ENCODE results near the gene RPS6KA4. TPM values are rescaled to one million over a fixed set of nuclear protein-coding genes. Genes with fewer than 3 reads are reported as not detected.
A peak's percentile ranks its signal among the peaks of the same experiment; 100 is the strongest.

The RPS6KA4 gene
- total RNA-seq, 1 donor, result 39.4 TPM

DNA sequence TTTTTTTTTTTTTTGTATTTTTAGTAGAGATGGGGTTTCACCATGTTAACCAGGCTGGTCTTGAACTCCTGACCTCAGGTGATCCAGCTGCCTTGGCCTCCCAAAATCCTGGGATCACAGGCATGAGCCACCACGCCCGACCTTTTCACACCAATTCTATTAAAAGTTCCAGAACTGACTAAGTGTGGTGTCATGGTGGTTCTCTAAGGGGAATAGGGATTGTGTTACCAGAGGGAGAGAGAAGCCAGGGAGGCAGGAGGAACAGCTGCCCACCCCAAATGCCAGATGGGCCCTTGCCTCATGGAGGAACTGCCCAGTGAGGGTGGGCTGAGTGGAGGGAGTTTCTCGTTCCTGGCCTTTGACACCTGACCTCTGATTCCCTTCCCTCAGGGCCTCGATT lies 5.9 kb downstream of the RPS6KA4 start:
- Histone ChIP-seq H3K4me3 (ENCODE audit: insufficient read depth, low read length) (no peak overlapping the region), H2AFZ (ENCODE audit: low read length) (no peak overlapping the region), H3K9me3 (ENCODE audit: low read depth, low read length) (no peaks in the 10 kb centered on the region), H3K36me3 (ENCODE audit: insufficient read depth, low read length) (peaks cover 54% of the 10 kb centered on the region), H3K4me2 (ENCODE audit: insufficient read depth, low read length) (no peak overlapping the region), H3K79me2 (ENCODE audit: insufficient read depth, low read length) (peaks cover 4% of the 10 kb centered on the region), H3K27me3 (ENCODE audit: insufficient read depth, low read length) (no peaks in the 10 kb centered on the region), H4K20me1 (ENCODE audit: insufficient read depth, low read length) (peaks cover 6% of the 10 kb centered on the region), H3K4me1 (ENCODE audit: insufficient read depth, low read length) (peaks cover 4% of the 10 kb centered on the region), H3K27ac (ENCODE audit: low read depth, low read length) (no peak overlapping the region)
- DNase-seq (ENCODE audit: insufficient read length, low spot score, missing footprints), result peak; percentile 66
- TF ChIP-seq, protein P1, sequence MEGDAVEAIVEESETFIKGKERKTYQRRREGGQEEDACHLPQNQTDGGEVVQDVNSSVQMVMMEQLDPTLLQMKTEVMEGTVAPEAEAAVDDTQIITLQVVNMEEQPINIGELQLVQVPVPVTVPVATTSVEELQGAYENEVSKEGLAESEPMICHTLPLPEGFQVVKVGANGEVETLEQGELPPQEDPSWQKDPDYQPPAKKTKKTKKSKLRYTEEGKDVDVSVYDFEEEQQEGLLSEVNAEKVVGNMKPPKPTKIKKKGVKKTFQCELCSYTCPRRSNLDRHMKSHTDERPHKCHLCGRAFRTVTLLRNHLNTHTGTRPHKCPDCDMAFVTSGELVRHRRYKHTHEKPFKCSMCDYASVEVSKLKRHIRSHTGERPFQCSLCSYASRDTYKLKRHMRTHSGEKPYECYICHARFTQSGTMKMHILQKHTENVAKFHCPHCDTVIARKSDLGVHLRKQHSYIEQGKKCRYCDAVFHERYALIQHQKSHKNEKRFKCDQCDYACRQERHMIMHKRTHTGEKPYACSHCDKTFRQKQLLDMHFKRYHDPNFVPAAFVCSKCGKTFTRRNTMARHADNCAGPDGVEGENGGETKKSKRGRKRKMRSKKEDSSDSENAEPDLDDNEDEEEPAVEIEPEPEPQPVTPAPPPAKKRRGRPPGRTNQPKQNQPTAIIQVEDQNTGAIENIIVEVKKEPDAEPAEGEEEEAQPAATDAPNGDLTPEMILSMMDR (IDR thresholded peaks at IDR 0.05; ENCODE audit: extremely low read depth, low read depth, low read length), result no peak

DNA sequence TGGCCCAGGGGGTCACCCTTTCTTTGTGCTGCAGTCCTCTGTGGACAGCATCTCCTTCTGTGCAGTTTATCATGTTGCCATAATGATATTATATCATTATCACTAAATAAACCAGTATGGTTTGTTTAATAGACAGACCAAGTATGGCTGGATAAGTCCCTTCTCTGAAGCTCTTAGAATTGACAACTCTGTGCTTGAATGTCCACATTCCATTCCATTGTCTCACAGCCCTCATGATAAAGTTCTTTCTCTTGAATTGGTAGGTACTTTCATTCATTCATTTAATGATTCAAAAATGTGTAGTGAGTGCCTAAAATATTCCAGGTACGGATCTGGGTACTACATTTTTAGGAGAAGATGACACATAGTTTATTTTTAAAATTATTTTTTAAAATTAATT lies 7.8 kb downstream of the RPS6KA4 start:
- DNase-seq (ENCODE audit: insufficient read length, low spot score, missing footprints), result peak; percentile 90
- Histone ChIP-seq H3K36me3 (ENCODE audit: insufficient read depth, low read length) (peaks cover 55% of the 10 kb centered on the region), H2AFZ (ENCODE audit: low read length) (no peak overlapping the region), H4K20me1 (ENCODE audit: insufficient read depth, low read length) (peaks cover 4% of the 10 kb centered on the region), H3K4me3 (ENCODE audit: insufficient read depth, low read length) (no peak overlapping the region), H3K9me3 (ENCODE audit: low read depth, low read length) (no peaks in the 10 kb centered on the region), H3K4me2 (ENCODE audit: insufficient read depth, low read length) (no peak overlapping the region), H3K27ac (ENCODE audit: low read depth, low read length) (no peak overlapping the region), H3K27me3 (ENCODE audit: insufficient read depth, low read length) (no peaks in the 10 kb centered on the region), H3K4me1 (ENCODE audit: insufficient read depth, low read length) (no peaks in the 10 kb centered on the region), H3K79me2 (ENCODE audit: insufficient read depth, low read length) (no peaks in the 10 kb centered on the region)
- TF ChIP-seq, protein P1 (IDR thresholded peaks at IDR 0.05; ENCODE audit: extremely low read depth, low read depth, low read length), result no peak

DNA sequence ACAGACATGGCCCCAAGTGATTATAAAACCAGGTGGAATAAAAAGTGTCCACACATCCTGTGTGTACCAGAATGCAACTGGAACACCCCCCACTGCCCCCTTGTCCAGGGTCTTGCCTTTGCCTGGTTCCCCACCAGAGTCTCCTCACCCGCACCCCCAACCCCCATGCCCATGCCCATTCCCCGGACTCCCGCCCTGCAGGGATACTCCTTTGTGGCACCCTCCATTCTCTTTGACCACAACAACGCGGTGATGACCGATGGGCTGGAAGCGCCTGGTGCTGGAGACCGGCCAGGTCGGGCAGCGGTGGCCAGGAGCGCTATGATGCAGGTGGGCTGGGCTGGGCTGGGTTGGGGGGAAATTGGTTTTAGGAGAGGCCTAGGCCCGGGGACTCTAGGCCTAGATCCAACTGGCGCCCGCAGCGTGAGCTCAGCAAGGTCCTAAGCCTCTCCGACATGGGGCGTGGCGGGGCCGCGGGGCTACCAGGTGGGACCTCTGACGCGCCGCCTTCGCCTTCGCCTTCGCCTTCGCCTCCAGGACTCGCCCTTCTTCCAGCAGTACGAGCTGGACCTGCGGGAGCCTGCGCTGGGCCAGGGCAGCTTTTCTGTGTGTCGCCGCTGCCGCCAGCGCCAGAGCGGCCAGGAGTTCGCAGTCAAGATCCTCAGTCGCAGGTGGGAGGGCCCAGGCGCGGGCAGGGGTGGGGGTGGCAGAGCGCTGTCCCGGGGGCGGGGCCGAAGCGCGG lies 9.1 kb downstream of the RPS6KA4 start:
- TF ChIP-seq, protein P1 (IDR thresholded peaks at IDR 0.05; ENCODE audit: extremely low read depth, low read depth, low read length), result no peak
- no peaks in the 10 kb centered on the region for H3K4me1 ChIP-seq (ENCODE audit: insufficient read depth, low read length)
- no peak overlapping the region for H3K4me3 ChIP-seq (ENCODE audit: insufficient read depth, low read length)
- peaks cover 43% of the 10 kb centered on the region for H3K36me3 ChIP-seq (ENCODE audit: insufficient read depth, low read length)
- H4K20me1 ChIP-seq (ENCODE audit: insufficient read depth, low read length), result peaks cover 4% of the 10 kb centered on the region
- DNase-seq (ENCODE audit: insufficient read length, low spot score, missing footprints), result peak; percentile 44
- H3K79me2 ChIP-seq (ENCODE audit: insufficient read depth, low read length), result no peaks in the 10 kb centered on the region
- no peaks in the 10 kb centered on the region for H3K27me3 ChIP-seq (ENCODE audit: insufficient read depth, low read length)
- H3K27ac ChIP-seq (ENCODE audit: low read depth, low read length), result no peak overlapping the region
- H3K9me3 ChIP-seq (ENCODE audit: low read depth, low read length), result no peaks in the 10 kb centered on the region
- no peak overlapping the region for H2AFZ ChIP-seq (ENCODE audit: low read length)
- H3K4me2 ChIP-seq (ENCODE audit: insufficient read depth, low read length), result no peak overlapping the region

DNA sequence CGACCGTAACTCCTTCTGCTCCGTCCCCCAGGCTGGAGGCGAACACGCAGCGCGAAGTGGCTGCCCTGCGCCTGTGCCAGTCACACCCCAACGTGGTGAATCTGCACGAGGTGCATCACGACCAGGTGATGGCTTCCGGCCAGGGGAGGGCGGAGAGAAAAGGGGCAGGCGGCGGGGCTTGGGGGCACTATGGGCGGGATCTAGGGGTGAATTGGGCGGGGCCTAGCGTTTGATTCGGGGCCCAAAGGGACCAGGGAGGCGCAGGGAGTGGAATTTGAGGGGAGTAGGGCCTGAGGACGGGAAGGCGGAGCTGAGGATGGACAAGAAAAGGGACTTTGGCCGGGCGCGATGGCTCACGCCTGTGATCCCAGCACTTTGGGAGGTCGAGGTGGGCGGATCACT lies 9.7 kb downstream of the RPS6KA4 start:
- Histone ChIP-seq H4K20me1 (ENCODE audit: insufficient read depth, low read length) (peaks cover 4% of the 10 kb centered on the region), H3K36me3 (ENCODE audit: insufficient read depth, low read length) (peaks cover 37% of the 10 kb centered on the region), H2AFZ (ENCODE audit: low read length) (no peak overlapping the region), H3K4me2 (ENCODE audit: insufficient read depth, low read length) (no peak overlapping the region), H3K9me3 (ENCODE audit: low read depth, low read length) (no peaks in the 10 kb centered on the region), H3K27ac (ENCODE audit: low read depth, low read length) (no peak overlapping the region), H3K79me2 (ENCODE audit: insufficient read depth, low read length) (no peaks in the 10 kb centered on the region), H3K27me3 (ENCODE audit: insufficient read depth, low read length) (no peaks in the 10 kb centered on the region), H3K4me3 (ENCODE audit: insufficient read depth, low read length) (no peak overlapping the region), H3K4me1 (ENCODE audit: insufficient read depth, low read length) (no peaks in the 10 kb centered on the region)
- peak; percentile 46 for DNase-seq (ENCODE audit: insufficient read length, low spot score, missing footprints)
- TF ChIP-seq, protein P1 (IDR thresholded peaks at IDR 0.05; ENCODE audit: extremely low read depth, low read depth, low read length), result no peak

Measured in osteoblast (primary cell).